Uterus (tissue), 2 donors: ENCODE results near the gene KSR2.

Source experiments
- CTCF ChIP-seq, 4 experiments: fragments of 200-600 bp in 2 of 4; fragments of 450-650 bp in 2 of 4; sonication (generic) in 2 of 4; IDR thresholded peaks; one replicate each; pipeline ENCODE4 v1.5.1; 2016 to 2019; ENCODE audit warnings: antibody characterized with exemption in 4 of 4, mild to moderate bottlenecking in 2 of 4, moderate library complexity in 1 of 4
- POLR2A ChIP-seq, 2 donors: fragments of 450-650 bp; IDR thresholded peaks; one replicate each; pipeline ENCODE4 v1.6.1; 2016; ENCODE audit warnings: antibody characterized with exemption in 2 of 2, mild to moderate bottlenecking in 1 of 2, moderate library complexity in 1 of 2

GRCh38 chr12:117966511-117966910, 2.3 kb downstream of the KSR2 start:
- TF ChIP-seq CTCF (IDR thresholded peaks at IDR 0.05) (no peak), POLR2A (IDR thresholded peaks at IDR 0.05) (no peak)
